GM12878 (cell line): ENCODE results near the gene PCDH15. TPM values are rescaled to one million over a fixed set of nuclear protein-coding genes. Genes with fewer than 3 reads are reported as not detected.

ENCODE experiments used
- ASH2L ChIP-seq: fragments of 300-600, 200-600 bp; sonication (generic); IDR thresholded peaks from 2 replicates; pipeline ENCODE4 v1.6.1; 2017; ENCODE audit warnings: low read depth, mild to moderate bottlenecking, borderline replicate concordance
- BHLHE40 ChIP-seq, 2 experiments: fragments of 450-650 bp in 1 of 2; IDR thresholded peaks; 2 replicates each; pipeline ENCODE4 v1.6.1; 2011 to 2017; ENCODE audit warnings: low read depth in 2 of 2, borderline replicate concordance in 1 of 2, improper control_type of control experiment in 1 of 2, low read length in 1 of 2, mild to moderate bottlenecking in 1 of 2
- BMI1 ChIP-seq: fragments of 450-650 bp; IDR thresholded peaks from 2 replicates; pipeline ENCODE4 v1.6.1; 2016; ENCODE audit warnings: mild to moderate bottlenecking, moderate library complexity, borderline replicate concordance
- CREM ChIP-seq: IDR thresholded peaks from 2 replicates; pipeline ENCODE4 v1.6.1; 2014; ENCODE audit warnings: antibody characterized with exemption, low read depth
- EGR1 ChIP-seq, 2 experiments: IDR thresholded peaks; 1 replicate in 1 of 2; 2 replicates in 1 of 2; pipeline ENCODE4 v1.6.1; 2011 to 2012; ENCODE audit warnings: low read depth in 2 of 2, low read length in 2 of 2, borderline replicate concordance in 1 of 2, mild to moderate bottlenecking in 1 of 2, moderate library complexity in 1 of 2
- EP300 ChIP-seq, 2 experiments: fragments of 150-350 bp in 1 of 2; IDR thresholded peaks; 2 replicates each; pipeline ENCODE4 v1.6.1; 2011 to 2012; ENCODE audit warnings: low read depth in 2 of 2, low read length in 2 of 2, borderline replicate concordance in 1 of 2, improper control_type of control experiment in 1 of 2, inconsistent platforms in 1 of 2; ENCODE audit not compliant: control insufficient read depth in 1 of 2
- HDAC6 ChIP-seq: fragments of 200-600 bp; sonication (generic); IDR thresholded peaks from one replicate; pipeline ENCODE4 v1.8.0; 2017; ENCODE audit warnings: antibody characterized with exemption; ENCODE audit not compliant: unreplicated experiment
- MTA2 ChIP-seq: fragments of 450-650 bp; IDR thresholded peaks from 2 replicates; pipeline ENCODE4 v1.6.1; 2016; ENCODE audit warnings: low read depth, mild to moderate bottlenecking, moderate library complexity
- NFIC ChIP-seq: IDR thresholded peaks from 2 replicates; pipeline ENCODE4 v1.6.1; 2012; ENCODE audit warnings: low read depth, mild to moderate bottlenecking, inconsistent platforms, low read length, moderate library complexity
- RAD51 ChIP-seq: fragments of 450-650 bp; IDR thresholded peaks from 2 replicates; pipeline ENCODE4 v1.6.1; 2016; ENCODE audit warnings: moderate library complexity, mild to moderate bottlenecking, inconsistent platforms
- RUNX3 ChIP-seq: IDR thresholded peaks from 2 replicates; pipeline ENCODE4 v1.6.1; 2012; ENCODE audit warnings: low read length, inconsistent platforms
- STAT1 ChIP-seq: fragments of 450-650 bp; conservative IDR thresholded peaks from 2 replicates; pipeline ENCODE4 v1.6.1; 2014; ENCODE audit warnings: antibody characterized with exemption, mild to moderate bottlenecking
- polyA plus RNA-seq, 11 experiments: library from polyadenylated mRNA; depleted of rRNA in 4 of 11; unstranded in 6 of 11; stranded (reverse) in 5 of 11; fragments of >200 nt; fragmentation: Nextera tagmentation in 4 of 11; fragmentation: Illumina TruSeq in 1 of 11; extraction: Ambion mirVana in 4 of 11; extraction: Trizol in 1 of 11; gene quantifications; 1 replicate in 1 of 11; 2 replicates in 10 of 11; pipeline versions ENCODE4 v1.2.1 to v1.2.3, GENCODE V29; 2011 to 2016; ENCODE audit warnings: inconsistent platforms in 2 of 11, missing spikeins in 2 of 11, low read depth in 1 of 11
- total RNA-seq, 4 experiments: library from RNA; depleted of rRNA in 3 of 4; stranded (reverse); fragments of >200 nt in 3 of 4; fragmentation: Illumina TruSeq in 1 of 4; extraction: Trizol in 1 of 4; gene quantifications; 2 replicates each; pipeline versions ENCODE4 v1.2.1 to v1.2.3, GENCODE V29; 2013 to 2021
- TF ChIP-seq, protein P1 (sequence below): fragments of 450-650 bp; conservative IDR thresholded peaks from 2 replicates; pipeline ENCODE4 v1.6.1; 2017; ENCODE audit warnings: mild to moderate bottlenecking, moderate library complexity
- TF ChIP-seq, protein P2 (sequence below): fragments of 450-650 bp; IDR thresholded peaks from 2 replicates; pipeline ENCODE4 v1.6.1; 2016; ENCODE audit warnings: mild to moderate bottlenecking
- TF ChIP-seq, protein P3 (sequence below): fragments of 450-650 bp; IDR thresholded peaks from 2 replicates; pipeline ENCODE4 v1.6.1; 2016; ENCODE audit warnings: mild to moderate bottlenecking
- TF ChIP-seq, protein P4 (sequence below): fragments of 450-650 bp; IDR thresholded peaks from 2 replicates; pipeline ENCODE4 v1.6.1; 2017; ENCODE audit warnings: mild to moderate bottlenecking, moderate library complexity

The PCDH15 gene
- total and polyA plus RNA-seq, 10 of the 15 experiments (the other 5 are each of a cell fraction or from before 2014, with no cell fraction given), result 0.03 to 0.52 (median 0.07) TPM; not detected in 6

DNA sequence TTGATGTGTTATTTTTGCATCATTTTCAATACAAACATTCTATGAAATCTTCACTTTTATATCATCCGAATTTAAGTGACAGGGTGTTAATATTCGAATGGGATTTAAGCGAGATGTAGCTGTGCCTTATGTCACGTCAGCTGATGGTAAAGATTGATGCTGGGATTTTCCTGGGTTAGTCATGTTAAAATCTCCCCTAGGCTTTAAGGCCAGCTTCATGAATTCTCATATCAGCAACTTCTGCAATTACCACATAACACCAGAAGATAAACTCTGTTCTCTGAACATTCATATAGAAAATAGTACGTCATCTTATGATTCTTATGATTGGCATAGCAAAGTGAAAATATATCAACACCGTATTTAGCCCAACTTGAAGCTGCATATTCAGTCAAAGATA, 669.2 kb downstream of the PCDH15 start (continued):
- TF ChIP-seq EGR1 (IDR thresholded peaks at IDR 0.05; ENCODE audit: borderline replicate concordance in 1 of 2, low read depth in 2 of 2, low read length in 2 of 2), result no peak
- no peak for TF ChIP-seq STAT1
- TF ChIP-seq, protein P1, sequence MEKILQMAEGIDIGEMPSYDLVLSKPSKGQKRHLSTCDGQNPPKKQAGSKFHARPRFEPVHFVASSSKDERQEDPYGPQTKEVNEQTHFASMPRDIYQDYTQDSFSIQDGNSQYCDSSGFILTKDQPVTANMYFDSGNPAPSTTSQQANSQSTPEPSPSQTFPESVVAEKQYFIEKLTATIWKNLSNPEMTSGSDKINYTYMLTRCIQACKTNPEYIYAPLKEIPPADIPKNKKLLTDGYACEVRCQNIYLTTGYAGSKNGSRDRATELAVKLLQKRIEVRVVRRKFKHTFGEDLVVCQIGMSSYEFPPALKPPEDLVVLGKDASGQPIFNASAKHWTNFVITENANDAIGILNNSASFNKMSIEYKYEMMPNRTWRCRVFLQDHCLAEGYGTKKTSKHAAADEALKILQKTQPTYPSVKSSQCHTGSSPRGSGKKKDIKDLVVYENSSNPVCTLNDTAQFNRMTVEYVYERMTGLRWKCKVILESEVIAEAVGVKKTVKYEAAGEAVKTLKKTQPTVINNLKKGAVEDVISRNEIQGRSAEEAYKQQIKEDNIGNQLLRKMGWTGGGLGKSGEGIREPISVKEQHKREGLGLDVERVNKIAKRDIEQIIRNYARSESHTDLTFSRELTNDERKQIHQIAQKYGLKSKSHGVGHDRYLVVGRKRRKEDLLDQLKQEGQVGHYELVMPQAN, result no peak
- TF ChIP-seq BMI1, result peak; percentile 59; the same call in 1 of the 2 replicates
- TF ChIP-seq, protein P2, sequence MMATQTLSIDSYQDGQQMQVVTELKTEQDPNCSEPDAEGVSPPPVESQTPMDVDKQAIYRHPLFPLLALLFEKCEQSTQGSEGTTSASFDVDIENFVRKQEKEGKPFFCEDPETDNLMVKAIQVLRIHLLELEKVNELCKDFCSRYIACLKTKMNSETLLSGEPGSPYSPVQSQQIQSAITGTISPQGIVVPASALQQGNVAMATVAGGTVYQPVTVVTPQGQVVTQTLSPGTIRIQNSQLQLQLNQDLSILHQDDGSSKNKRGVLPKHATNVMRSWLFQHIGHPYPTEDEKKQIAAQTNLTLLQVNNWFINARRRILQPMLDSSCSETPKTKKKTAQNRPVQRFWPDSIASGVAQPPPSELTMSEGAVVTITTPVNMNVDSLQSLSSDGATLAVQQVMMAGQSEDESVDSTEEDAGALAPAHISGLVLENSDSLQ, result peak; percentile 95
- TF ChIP-seq CREM, result peak; percentile 69
- peak; percentile 92; the same call in 1 of the 2 replicates for TF ChIP-seq NFIC
- no peak for TF ChIP-seq HDAC6
- peak; percentile 63; the same call in 1 of the 2 replicates for TF ChIP-seq RAD51
- no peak for TF ChIP-seq ASH2L
- peak; percentile 79; a peak in 2 of 4 replicates for TF ChIP-seq EP300 (IDR thresholded peaks at IDR 0.05; ENCODE audit: borderline replicate concordance in 1 of 2, control insufficient read depth in 1 of 2, low read depth in 2 of 2, low read length in 2 of 2)
- TF ChIP-seq, protein P3, sequence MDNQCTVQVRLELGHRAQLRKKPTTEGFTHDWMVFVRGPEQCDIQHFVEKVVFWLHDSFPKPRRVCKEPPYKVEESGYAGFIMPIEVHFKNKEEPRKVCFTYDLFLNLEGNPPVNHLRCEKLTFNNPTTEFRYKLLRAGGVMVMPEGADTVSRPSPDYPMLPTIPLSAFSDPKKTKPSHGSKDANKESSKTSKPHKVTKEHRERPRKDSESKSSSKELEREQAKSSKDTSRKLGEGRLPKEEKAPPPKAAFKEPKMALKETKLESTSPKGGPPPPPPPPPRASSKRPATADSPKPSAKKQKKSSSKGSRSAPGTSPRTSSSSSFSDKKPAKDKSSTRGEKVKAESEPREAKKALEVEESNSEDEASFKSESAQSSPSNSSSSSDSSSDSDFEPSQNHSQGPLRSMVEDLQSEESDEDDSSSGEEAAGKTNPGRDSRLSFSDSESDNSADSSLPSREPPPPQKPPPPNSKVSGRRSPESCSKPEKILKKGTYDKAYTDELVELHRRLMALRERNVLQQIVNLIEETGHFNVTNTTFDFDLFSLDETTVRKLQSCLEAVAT, result 0 out of 2 replicates have a peak, but pooled peaks have one; percentile 7
- TF ChIP-seq BHLHE40 (IDR thresholded peaks at IDR 0.05; ENCODE audit: borderline replicate concordance in 1 of 2, low read depth in 2 of 2, low read length in 1 of 2), result peak in 1 of 2 experiments; percentile 50; a peak in 1 of 4 replicates
- TF ChIP-seq MTA2, result peak; percentile 91
- TF ChIP-seq, protein P4, sequence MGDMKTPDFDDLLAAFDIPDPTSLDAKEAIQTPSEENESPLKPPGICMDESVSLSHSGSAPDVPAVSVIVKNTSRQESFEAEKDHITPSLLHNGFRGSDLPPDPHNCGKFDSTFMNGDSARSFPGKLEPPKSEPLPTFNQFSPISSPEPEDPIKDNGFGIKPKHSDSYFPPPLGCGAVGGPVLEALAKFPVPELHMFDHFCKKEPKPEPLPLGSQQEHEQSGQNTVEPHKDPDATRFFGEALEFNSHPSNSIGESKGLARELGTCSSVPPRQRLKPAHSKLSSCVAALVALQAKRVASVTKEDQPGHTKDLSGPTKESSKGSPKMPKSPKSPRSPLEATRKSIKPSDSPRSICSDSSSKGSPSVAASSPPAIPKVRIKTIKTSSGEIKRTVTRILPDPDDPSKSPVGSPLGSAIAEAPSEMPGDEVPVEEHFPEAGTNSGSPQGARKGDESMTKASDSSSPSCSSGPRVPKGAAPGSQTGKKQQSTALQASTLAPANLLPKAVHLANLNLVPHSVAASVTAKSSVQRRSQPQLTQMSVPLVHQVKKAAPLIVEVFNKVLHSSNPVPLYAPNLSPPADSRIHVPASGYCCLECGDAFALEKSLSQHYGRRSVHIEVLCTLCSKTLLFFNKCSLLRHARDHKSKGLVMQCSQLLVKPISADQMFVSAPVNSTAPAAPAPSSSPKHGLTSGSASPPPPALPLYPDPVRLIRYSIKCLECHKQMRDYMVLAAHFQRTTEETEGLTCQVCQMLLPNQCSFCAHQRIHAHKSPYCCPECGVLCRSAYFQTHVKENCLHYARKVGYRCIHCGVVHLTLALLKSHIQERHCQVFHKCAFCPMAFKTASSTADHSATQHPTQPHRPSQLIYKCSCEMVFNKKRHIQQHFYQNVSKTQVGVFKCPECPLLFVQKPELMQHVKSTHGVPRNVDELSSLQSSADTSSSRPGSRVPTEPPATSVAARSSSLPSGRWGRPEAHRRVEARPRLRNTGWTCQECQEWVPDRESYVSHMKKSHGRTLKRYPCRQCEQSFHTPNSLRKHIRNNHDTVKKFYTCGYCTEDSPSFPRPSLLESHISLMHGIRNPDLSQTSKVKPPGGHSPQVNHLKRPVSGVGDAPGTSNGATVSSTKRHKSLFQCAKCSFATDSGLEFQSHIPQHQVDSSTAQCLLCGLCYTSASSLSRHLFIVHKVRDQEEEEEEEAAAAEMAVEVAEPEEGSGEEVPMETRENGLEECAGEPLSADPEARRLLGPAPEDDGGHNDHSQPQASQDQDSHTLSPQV, result no peak
- TF ChIP-seq RUNX3, result peak; percentile 75; the same call in 1 of the 2 replicates
